BLaER1 treated with 17β-estradiol and CSF1 and Interleukin-3, amounts not matched to agents 10 nM and 100 nM (cell line): ENCODE results near the gene SRR.
A peak's percentile ranks its signal among the peaks of the same experiment; 100 is the strongest.

Source experiments
- H3K27ac ChIP-seq, 11 experiments: shearing (Covaris generic); formaldehyde crosslinking; 2 replicates each; pipeline ENCODE4 v1.8.1; 2022
- H3K27me3 ChIP-seq, 11 experiments: shearing (Covaris generic); formaldehyde crosslinking; 2 replicates each; pipeline ENCODE4 v1.8.1; 2022
- H3K36me3 ChIP-seq, 11 experiments: shearing (Covaris generic); formaldehyde crosslinking; 2 replicates each; pipeline ENCODE4 v1.8.1; 2022
- H3K4me1 ChIP-seq, 10 experiments: shearing (Covaris generic); formaldehyde crosslinking; 2 replicates each; pipeline ENCODE4 v1.8.1; 2022
- H3K4me2 ChIP-seq, 11 experiments: shearing (Covaris generic); formaldehyde crosslinking; 2 replicates each; pipeline ENCODE4 v1.8.1; 2022
- H3K4me3 ChIP-seq, 10 experiments: shearing (Covaris generic); formaldehyde crosslinking; 2 replicates each; pipeline ENCODE4 v1.8.1; 2022
- H3K9ac ChIP-seq, 11 experiments: shearing (Covaris generic); formaldehyde crosslinking; 2 replicates each; pipeline ENCODE4 v1.8.1; 2022
- H3K9me3 ChIP-seq, 11 experiments: shearing (Covaris generic); formaldehyde crosslinking; replicated peaks in 1 of 11; 2 replicates each; pipeline ENCODE4 v1.8.1; 2022
- H4K20me1 ChIP-seq, 11 experiments: shearing (Covaris generic); formaldehyde crosslinking; 2 replicates each; pipeline ENCODE4 v1.8.1; 2022
- Cebpa-rat ChIP-seq, 11 experiments: shearing (Covaris generic); IDR thresholded peaks; 2 replicates each; pipeline ENCODE4 v1.8.1; 2022

SRR gene

DNA sequence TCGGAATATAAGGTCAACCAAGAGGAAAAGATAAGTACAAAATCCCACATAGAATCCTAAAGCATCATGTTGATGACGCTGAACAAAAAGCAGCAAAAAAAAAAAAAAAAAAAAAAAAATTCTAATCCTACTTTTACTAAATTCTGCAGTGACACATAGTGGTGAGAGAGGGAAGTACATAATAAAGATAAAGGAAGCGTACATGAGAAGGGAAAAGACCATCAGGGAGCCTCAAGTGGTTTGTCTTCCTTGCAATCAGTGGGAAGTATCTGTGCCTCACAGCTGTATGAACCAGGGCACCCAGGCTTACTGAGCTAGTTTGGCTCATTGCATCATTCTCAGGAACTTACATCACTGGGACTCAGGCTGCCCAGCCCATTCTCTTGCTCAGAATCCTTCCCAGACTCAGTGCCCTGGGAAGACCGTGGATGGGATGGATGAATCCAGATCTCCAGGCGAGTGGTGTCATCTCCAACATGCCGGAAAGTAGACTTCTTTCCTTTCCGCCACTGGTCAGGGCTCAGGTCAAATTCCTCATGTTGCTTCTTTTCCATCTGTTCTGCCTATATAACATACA, 21.4 kb upstream of the SRR start:
- peaks cover 0 to 49% (median 12%) of the 10 kb centered on the region in 11 experiments; a peak in 14 of 22 replicates for H4K20me1 ChIP-seq
- H3K27me3 ChIP-seq: no peaks in the 10 kb centered on the region
- H3K4me1 ChIP-seq: peaks cover 15 to 30% (median 19%) of the 10 kb centered on the region in 10 experiments
- peak overlapping the region in 6 of 11 experiments; percentile 1 to 33 (median 16); a peak in 4 of 22 replicates for H3K4me2 ChIP-seq
- peaks cover 65 to 100% (median 87%) of the 10 kb centered on the region in 11 experiments for H3K36me3 ChIP-seq
- peak in 2 of 11 experiments; percentile 36; a peak in 1 of 22 replicates for TF ChIP-seq Cebpa-rat (IDR thresholded peaks at IDR 0.05)
- no peaks in the 10 kb centered on the region for H3K9me3 ChIP-seq
- peak overlapping the region in 2 of 11 experiments; percentile 0 to 22; a peak in 1 of 22 replicates for H3K9ac ChIP-seq
- no peak overlapping the region for H3K4me3 ChIP-seq
- H3K27ac ChIP-seq: peak overlapping the region in 3 of 11 experiments; percentile 21 to 40 (median 26); a peak in 5 of 22 replicates

DNA sequence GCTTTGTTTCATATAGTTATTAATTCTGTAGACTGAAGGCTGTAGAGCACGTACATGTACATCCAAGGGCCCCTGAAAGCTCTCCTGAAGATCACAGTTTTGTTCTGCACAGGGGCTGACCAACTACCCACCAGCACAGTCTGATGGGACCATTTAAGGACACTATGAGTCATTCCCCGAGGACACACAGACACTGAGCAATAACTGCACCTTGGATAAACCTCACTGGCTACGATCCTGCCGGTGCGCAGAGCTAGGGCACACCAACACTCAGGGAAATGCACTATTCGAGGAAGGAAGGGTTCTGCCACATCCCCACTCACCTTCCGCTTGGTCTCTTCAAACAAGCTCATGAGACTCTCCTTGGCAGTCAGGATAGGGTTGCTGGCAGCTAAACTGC, 20.4 kb upstream of the SRR start:
- H3K27me3 ChIP-seq: no peaks in the 10 kb centered on the region
- H3K9ac ChIP-seq: 0 out of 22 replicates have a peak overlapping the region, but pooled peaks of 1 of the 11 experiments have one; percentile 19
- no peak overlapping the region; a peak in 1 of 22 replicates for H3K4me2 ChIP-seq
- peaks cover 0 to 46% (median 9%) of the 10 kb centered on the region in 11 experiments; a peak in 13 of 22 replicates for H4K20me1 ChIP-seq
- no peaks in the 10 kb centered on the region for H3K9me3 ChIP-seq
- peak overlapping the region in 1 of 11 experiments; percentile 40; a peak in 1 of 22 replicates for H3K27ac ChIP-seq
- no peak for TF ChIP-seq Cebpa-rat (IDR thresholded peaks at IDR 0.05)
- H3K4me3 ChIP-seq: no peak overlapping the region
- H3K36me3 ChIP-seq: peaks cover 75 to 100% (median 92%) of the 10 kb centered on the region in 11 experiments
- H3K4me1 ChIP-seq: peaks cover 6 to 30% (median 10%) of the 10 kb centered on the region in 10 experiments; a peak in 19 of 20 replicates

- Histone ChIP-seq H3K9ac (no peak overlapping the region), H3K4me2 (no peak overlapping the region), H3K27me3 (no peaks in the 10 kb centered on the region), H3K4me1 (peaks cover 0 to 4% (median 0%) of the 10 kb centered on the region in 10 experiments; a peak in 5 of 20 replicates), H4K20me1 (peaks cover 6 to 71% (median 28%) of the 10 kb centered on the region in 11 experiments; a peak in 18 of 22 replicates), H3K27ac (no peak overlapping the region), H3K9me3 (no peaks in the 10 kb centered on the region), H3K4me3 (no peak overlapping the region), H3K36me3 (peaks cover 86 to 100% (median 97%) of the 10 kb centered on the region in 11 experiments)
- TF ChIP-seq Cebpa-rat (IDR thresholded peaks at IDR 0.05): no peak
Measured at GRCh38 chr17:2289878-2290478, 13.8 kb upstream of the SRR start.

DNA sequence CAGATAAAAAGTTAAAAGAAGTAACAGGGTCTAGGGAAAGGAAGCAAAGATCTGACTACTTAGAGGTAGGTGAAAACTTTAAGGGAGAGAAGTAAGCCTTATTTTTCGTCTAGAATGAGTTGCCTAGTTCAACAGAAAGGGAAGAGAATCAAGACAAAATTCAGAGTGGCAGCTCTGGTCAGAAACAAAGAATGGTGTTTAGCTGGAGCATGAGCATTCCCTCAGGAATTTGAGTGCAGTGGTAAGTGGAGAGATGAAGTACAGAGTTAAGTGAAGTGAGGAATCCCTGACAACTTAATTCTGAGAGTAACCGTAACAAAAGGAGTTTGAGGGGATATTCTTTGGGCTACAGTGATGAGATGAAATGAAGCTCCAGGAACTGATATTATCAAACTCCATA, 11.7 kb upstream of the SRR start:
- H3K9me3 ChIP-seq: no peaks in the 10 kb centered on the region
- no peak overlapping the region for H3K9ac ChIP-seq
- no peak overlapping the region for H3K27ac ChIP-seq
- H3K4me3 ChIP-seq: no peak overlapping the region
- H3K4me1 ChIP-seq: no peaks in the 10 kb centered on the region
- H3K4me2 ChIP-seq: no peak overlapping the region
- peaks cover 6 to 84% (median 47%) of the 10 kb centered on the region in 11 experiments; a peak in 19 of 22 replicates for H4K20me1 ChIP-seq
- H3K36me3 ChIP-seq: peaks cover 90 to 100% (median 98%) of the 10 kb centered on the region in 11 experiments
- no peaks in the 10 kb centered on the region for H3K27me3 ChIP-seq
- TF ChIP-seq Cebpa-rat (IDR thresholded peaks at IDR 0.05): no peak

DNA sequence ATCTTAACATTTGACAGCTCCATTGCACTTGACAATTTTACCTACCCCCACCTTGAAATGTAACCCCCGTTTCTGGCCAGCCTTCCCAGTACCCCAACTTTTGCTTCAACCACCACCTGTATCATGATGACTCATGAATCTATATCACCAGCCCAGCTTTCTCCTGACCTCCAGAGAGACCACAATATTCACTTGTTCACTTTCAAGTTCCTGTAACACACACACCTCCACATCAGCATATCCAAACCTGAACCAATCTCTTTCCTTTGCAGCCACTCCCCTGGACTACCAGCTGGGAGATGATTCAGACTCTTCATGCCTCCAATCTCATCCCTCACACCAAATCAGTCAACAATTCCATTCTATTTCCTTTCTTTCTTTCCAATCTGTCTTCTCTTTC, 8.2 kb upstream of the SRR start:
- H3K9me3 ChIP-seq: no peaks in the 10 kb centered on the region
- peaks cover 94 to 100% (median 100%) of the 10 kb centered on the region in 11 experiments for H3K36me3 ChIP-seq
- TF ChIP-seq Cebpa-rat (IDR thresholded peaks at IDR 0.05): no peak
- no peak overlapping the region for H3K27ac ChIP-seq
- H3K4me2 ChIP-seq: no peak overlapping the region
- H3K9ac ChIP-seq: no peak overlapping the region
- no peak overlapping the region for H3K4me3 ChIP-seq
- no peaks in the 10 kb centered on the region for H3K27me3 ChIP-seq
- peaks cover 16 to 98% (median 81%) of the 10 kb centered on the region in 11 experiments; a peak in 19 of 22 replicates for H4K20me1 ChIP-seq
- peaks cover 0 to 19% (median 7%) of the 10 kb centered on the region in 10 experiments; a peak in 7 of 20 replicates for H3K4me1 ChIP-seq

GRCh38 chr17:2297023-2297422, 6.7 kb upstream of the SRR start:
- H3K4me3 ChIP-seq: no peak overlapping the region
- H3K27me3 ChIP-seq: no peaks in the 10 kb centered on the region
- H3K9ac ChIP-seq: no peak overlapping the region
- no peak; a peak in 1 of 22 replicates for TF ChIP-seq Cebpa-rat (IDR thresholded peaks at IDR 0.05)
- H3K4me1 ChIP-seq: peaks cover 4 to 33% (median 16%) of the 10 kb centered on the region in 10 experiments; a peak in 19 of 20 replicates
- no peak overlapping the region for H3K4me2 ChIP-seq
- H3K27ac ChIP-seq: no peak overlapping the region
- H3K36me3 ChIP-seq: peaks cover 82 to 100% (median 94%) of the 10 kb centered on the region in 11 experiments
- H3K9me3 ChIP-seq: no peaks in the 10 kb centered on the region
- H4K20me1 ChIP-seq: peaks cover 16 to 100% (median 84%) of the 10 kb centered on the region in 11 experiments; a peak in 19 of 22 replicates

DNA sequence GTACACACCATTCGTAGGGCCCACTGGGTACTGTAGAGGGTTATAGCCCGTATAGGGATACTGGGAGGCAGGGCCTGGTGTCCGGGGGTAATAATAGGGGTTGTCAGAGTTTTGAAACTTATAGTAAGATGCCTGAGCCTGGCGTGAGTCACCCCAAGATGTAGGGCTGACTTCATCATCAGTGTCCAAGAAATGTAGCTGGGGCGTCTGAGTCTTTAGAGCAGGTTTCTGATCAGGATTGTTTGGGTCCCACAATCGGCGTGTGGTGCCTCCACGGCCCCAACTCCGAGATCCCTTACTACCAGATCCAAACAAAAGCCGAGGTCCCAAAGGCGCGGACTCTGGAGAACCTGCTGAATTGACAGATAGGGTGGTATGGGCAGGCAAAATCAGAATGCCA, 4.6 kb upstream of the SRR start:
- no peaks in the 10 kb centered on the region for H3K9me3 ChIP-seq
- H4K20me1 ChIP-seq: peaks cover 16 to 91% (median 85%) of the 10 kb centered on the region in 11 experiments; a peak in 20 of 22 replicates
- no peak for TF ChIP-seq Cebpa-rat (IDR thresholded peaks at IDR 0.05)
- H3K36me3 ChIP-seq: peaks cover 61 to 79% (median 73%) of the 10 kb centered on the region in 11 experiments
- H3K4me1 ChIP-seq: peaks cover 16 to 43% (median 26%) of the 10 kb centered on the region in 10 experiments
- peak overlapping the region in 3 of 11 experiments; percentile 5 to 34 (median 10); a peak in 1 of 22 replicates for H3K9ac ChIP-seq
- H3K27me3 ChIP-seq: no peaks in the 10 kb centered on the region
- H3K4me3 ChIP-seq: no peak overlapping the region
- H3K27ac ChIP-seq: no peak overlapping the region
- H3K4me2 ChIP-seq: peak overlapping the region in 1 of 11 experiments; percentile 10; a peak in 2 of 22 replicates

DNA sequence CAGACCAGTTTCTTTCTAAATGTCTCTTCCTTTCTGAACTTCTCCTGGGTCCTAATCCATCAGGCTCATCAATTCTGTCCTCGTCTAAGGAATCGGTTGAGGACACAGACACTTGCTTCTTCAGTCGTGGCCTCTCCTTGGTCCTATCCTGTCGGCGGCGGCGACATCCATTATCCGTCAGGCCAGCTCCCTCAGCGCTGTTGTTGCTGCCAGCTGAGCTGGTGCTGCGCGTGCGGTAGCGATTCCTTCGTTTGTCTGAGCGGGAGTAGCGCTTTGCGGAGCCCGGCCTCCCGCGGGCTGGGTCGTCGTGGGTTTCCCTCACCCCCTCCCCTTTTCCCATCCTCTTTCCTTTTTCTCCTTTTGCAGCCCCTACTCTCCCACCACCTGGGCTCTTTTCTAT, 4.0 kb upstream of the SRR start:
- Histone ChIP-seq H3K4me3 (no peak overlapping the region), H3K4me2 (peak overlapping the region in 3 of 11 experiments; percentile 5 to 22 (median 15); a peak in 4 of 22 replicates), H3K27me3 (no peaks in the 10 kb centered on the region), H4K20me1 (peaks cover 10 to 85% (median 79%) of the 10 kb centered on the region in 11 experiments; a peak in 20 of 22 replicates), H3K9ac (peak overlapping the region in 2 of 11 experiments; percentile 34 to 37; a peak in 3 of 22 replicates), H3K36me3 (peaks cover 55 to 73% (median 67%) of the 10 kb centered on the region in 11 experiments), H3K27ac (no peak overlapping the region), H3K9me3 (no peaks in the 10 kb centered on the region), H3K4me1 (peaks cover 22 to 49% (median 30%) of the 10 kb centered on the region in 10 experiments)
- no peak for TF ChIP-seq Cebpa-rat (IDR thresholded peaks at IDR 0.05)

DNA sequence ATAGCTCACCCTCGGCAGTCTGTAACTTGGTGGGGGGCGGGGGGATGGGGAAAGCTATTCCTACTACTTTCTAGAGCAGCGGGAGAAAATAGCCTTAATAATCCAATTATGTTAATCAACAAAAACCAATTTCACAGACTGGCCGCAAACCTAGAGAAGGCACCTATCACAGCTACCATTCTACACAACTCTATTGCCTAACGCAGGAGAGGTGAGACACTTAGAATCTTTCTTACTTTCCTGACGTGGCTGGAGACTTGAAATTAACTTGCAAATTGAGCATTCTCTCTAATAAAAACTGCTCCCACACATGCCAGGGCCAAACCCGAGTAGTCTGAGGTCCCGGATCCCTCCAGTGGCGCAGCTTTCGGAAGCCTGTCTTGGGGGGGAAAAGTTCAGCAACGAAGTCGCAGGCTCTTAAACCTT, 959 bp upstream of the SRR start:
- H4K20me1 ChIP-seq: peaks cover 6 to 55% (median 51%) of the 10 kb centered on the region in 11 experiments; a peak in 20 of 22 replicates
- no peak for TF ChIP-seq Cebpa-rat (IDR thresholded peaks at IDR 0.05)
- peak overlapping the region; percentile 92 to 96 (median 94) for H3K9ac ChIP-seq
- peaks cover 24 to 43% (median 37%) of the 10 kb centered on the region in 11 experiments for H3K36me3 ChIP-seq
- peak overlapping the region; percentile 84 to 99 (median 96) for H3K4me3 ChIP-seq
- peaks cover 23 to 52% (median 34%) of the 10 kb centered on the region in 10 experiments for H3K4me1 ChIP-seq
- H3K9me3 ChIP-seq: no peaks in the 10 kb centered on the region
- no peaks in the 10 kb centered on the region for H3K27me3 ChIP-seq
- H3K4me2 ChIP-seq: peak overlapping the region; percentile 86 to 97 (median 94)
- peak overlapping the region; percentile 64 to 94 (median 90) for H3K27ac ChIP-seq
